NCI-H2107 (cell line): ENCODE results near the gene ORC3.
"Not testable (repeated sequence)": the region's sequence is repeated elsewhere in the genome, so short reads cannot be mapped to it uniquely, and the experiment has no call there.

Source experiments
- DNase-seq: peaks from one replicate; lab custom pipeline; 2025; lab: John Stamatoyannopoulos, UW

Gene ORC3

GRCh38 chr6:87697581-87698546 is 107.9 kb downstream of the ORC3 start:
- no peak for DNase-seq

GRCh38 chr6:87698547-87699006 is 108.6 kb downstream of the ORC3 start:
- DNase-seq, result no peak

DNA sequence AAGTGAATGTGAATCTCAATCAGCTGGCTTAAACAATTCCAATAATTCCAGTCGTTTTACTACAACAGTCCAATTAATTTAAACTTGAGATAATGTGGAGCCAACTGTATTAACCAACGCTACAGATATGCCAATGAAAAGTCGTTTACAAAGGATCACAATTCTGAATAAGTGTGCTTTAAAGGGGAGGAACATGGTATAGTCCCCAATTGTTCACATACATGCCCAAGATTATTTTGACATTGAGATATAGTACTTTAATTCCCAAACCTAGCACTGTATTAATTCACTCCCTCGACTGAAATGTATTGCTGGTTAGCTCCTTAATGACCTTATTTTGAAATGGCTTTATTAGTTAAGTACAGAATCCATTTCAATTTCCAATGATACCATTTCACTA is 109.6 kb downstream of the ORC3 start:
- DNase-seq, result no peak

GRCh38 chr6:87700397-87701343 is 110.7 kb downstream of the ORC3 start:
- peak; percentile 40 for DNase-seq

- DNase-seq, result no peak
Observed at GRCh38 chr6:87701344-87701675, 111.4 kb downstream of the ORC3 start.

DNA sequence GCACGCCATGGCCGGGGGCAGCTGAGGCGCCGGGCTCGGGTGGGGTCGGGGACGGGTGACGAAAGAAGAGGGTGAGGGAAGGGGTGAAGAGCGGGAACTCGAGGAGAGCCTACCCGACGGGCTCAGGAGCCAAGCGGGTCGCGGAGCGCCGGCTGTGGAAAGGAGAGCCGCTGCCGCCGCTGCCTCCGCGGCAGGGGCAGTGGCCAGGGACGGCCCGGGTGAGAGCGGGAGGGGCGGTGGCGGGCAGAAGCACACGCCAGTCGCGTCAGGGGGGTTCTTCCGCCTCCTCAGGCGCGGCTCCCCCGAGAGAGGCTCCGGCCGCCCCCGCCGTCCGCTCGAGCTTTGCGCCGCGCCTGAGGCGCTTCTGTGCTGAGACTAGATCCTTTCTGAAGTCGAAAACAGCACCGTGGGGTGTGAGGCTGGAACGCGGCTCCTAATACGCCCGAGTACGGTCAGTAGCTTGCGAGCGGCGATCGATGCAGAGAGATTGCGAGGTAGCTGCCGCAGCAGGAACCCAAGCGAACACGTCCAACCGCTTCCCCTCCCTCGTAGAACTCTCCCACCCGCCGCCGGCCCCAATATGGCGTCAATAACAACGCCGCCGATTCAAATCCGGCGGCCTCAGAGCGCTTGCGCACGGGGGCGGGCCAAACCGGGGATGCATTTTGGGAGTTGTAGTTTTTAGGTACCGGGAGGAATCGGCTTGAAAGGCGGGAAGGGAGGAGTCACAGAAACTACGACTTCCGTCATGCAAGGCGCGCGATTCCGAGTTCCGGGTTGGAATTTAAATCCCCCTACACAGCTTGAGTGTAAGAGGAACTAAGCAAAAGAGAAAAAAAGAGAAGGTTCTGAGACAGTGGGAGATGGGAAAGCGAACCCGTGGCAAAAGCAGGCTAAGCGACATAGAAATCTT is 112.0 kb downstream of the ORC3 start, which contains the start of gene AKIRIN2:
AKIRIN2 (minus strand) TSS at position 558 of the 913 bp plus-strand sequence; CDS start at position 9, 549 bp downstream.
- peak; percentile 98 for DNase-seq

DNA sequence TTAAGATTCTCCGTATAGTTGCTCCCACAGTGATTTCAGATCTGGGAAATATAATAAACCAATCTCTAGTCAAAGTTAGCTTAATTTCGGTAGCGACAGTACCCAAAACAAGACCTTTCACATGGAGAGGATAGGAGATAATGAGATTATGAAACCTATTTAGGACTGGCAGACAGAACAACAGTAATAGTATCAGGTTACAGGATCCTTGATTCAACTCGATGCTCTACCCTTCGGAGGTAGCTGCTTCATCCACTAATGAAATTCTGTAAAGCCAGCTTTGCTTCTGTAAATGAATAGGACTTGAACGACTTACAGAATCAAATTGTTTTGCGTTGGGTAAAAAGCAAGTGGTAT is 112.6 kb downstream of the ORC3 start:
- DNase-seq, result no peak

DNA sequence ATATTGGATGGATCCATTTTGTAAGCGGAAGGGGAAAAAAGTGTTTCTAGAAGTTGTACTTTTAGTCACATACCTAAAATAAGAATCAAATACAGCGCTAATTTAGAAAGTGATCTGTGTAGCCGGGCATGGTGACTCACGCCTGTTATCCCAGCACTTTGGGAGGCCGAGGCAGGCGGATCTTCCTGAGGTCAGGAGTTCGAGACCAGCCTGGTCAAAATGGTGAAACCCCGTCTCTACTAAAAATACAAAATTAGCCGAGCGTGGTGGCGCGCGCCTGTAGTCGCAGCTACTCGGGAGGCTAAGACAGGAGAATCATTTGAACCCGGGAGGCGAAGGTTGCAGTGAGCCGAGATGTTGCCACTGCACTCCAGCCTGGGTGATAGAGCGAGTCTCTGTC is 113.1 kb downstream of the ORC3 start:
- not testable (repeated sequence) for DNase-seq

GRCh38 chr6:87705070-87705691 is 115.2 kb downstream of the ORC3 start:
- no peak for DNase-seq

DNA sequence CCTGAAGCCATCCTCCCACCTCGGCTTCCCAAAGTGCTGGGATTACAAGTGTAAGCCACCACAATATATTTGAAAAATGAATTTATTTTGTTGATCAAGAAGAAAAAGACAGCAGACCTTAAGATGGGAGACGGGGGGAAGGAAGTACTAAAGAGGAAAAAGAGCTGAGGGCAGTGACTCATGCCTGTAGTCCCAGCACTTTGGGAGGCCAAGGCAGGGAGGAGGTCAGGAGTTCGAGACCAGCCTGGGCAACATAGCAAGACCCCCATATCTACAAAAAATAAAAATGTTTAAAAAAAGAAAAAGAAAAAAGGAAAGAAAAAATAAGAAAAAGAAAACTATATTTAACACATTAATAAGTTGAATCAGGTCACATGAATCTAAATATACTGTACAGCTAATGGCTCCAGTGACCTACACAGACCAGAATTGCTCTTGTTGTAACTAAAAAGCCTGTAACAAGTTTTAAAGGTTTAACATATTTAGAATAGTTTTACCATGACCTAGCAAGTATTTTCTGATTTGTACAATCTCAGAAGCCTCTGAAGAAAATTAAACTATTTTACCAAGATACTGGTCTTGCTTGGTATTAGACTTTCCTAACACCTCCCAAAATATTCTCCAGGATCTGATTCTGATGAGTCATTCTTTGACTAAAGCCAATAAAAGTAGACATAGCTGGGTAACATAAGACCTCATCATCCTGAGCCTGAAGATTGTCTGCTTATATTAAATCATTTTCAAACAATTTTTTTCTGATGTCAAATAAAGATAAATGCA is 116.4 kb downstream of the ORC3 start:
- no peak for DNase-seq

- DNase-seq, result not testable (repeated sequence)
Observed at GRCh38 chr6:87708581-87709427, 118.9 kb downstream of the ORC3 start.

GRCh38 chr6:87710090-87710489 is 120.2 kb downstream of the ORC3 start:
- no peak for DNase-seq

GRCh38 chr6:87712713-87713112 is 122.8 kb downstream of the ORC3 start:
- not testable (repeated sequence) for DNase-seq

DNA sequence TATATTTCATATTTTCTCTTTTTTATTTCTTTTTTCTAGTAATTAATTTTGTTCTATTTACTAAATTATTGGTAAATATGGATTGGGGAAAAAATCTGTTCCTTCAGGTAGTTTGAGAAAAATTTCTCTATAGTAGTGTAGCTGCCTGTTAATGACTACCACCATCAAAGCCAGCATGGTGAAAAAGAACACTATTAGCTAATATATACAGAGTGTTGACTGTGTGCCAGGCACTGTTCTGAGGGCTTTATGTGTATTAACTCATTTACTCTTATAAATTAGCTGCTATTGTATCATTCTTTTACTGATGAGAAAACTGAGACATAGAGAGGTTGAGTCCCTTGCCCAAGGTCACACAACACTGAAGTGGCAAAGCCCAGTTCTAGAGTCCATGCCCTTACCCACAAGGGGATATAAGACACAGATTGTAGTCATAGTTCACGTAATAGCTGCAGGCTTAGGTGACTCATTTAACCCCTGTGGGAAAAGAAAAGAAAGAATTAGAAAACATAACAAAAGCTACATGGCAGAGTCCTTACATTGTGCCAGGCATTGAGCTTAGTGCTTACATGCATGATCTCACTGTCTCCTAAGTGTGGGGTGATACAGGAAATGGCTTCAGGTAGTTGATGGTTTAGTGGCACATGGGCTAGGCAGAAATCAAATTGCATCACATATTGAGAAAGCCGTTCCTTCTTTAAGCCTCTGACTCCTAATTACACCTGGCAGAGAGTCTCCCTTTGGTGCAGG is 124.3 kb downstream of the ORC3 start:
- DNase-seq, result no peak
